Measurements from ENCODE around the gene HIVEP2. TPM values are rescaled to one million over a fixed set of nuclear protein-coding genes. Genes with fewer than 3 reads are reported as not detected.

HIVEP2 gene
- total and polyA plus RNA-seq, 2 of the 4 experiments (the other 2 are of a cell fraction), result 4.3 to 11.3 TPM

GRCh38 chr6:142861711-142862110 is 83.3 kb downstream of the HIVEP2 start:
- no peak for DNase-seq
- Histone ChIP-seq H3K18ac (ENCODE audit: low read depth, low read length) (no peak overlapping the region), H3K27ac (ENCODE audit: insufficient read depth, low read length) (no peak overlapping the region), H3K14ac (replicated peaks; ENCODE audit: low read depth, low read length) (no peak overlapping the region), H3K9ac (ENCODE audit: low read depth, low read length) (no peak overlapping the region), H2BK15ac (ENCODE audit: low read depth, low read length) (no peak overlapping the region), H2AK5ac (ENCODE audit: low read depth, low read length) (no peak overlapping the region), H3K36me3 (ENCODE audit: control insufficient read depth, insufficient read depth, low read length) (no peaks in the 10 kb centered on the region), H3K9me3 (ENCODE audit: control insufficient read depth, insufficient read depth, low read length) (no peaks in the 10 kb centered on the region), H3K56ac (ENCODE audit: extremely low read depth, insufficient read depth, low read length) (no peak overlapping the region), H3K4me3 (ENCODE audit: insufficient read depth, low read depth, low read length) (no peak overlapping the region), H3K23ac (ENCODE audit: low read depth, low read length) (no peak overlapping the region), H4K5ac (ENCODE audit: low read depth, low read length) (no peak overlapping the region), H4K20me1 (ENCODE audit: insufficient read depth, low read length) (no peaks in the 10 kb centered on the region), H3K4me1 (ENCODE audit: control insufficient read depth, insufficient read depth, low read length) (peaks cover 3% of the 10 kb centered on the region), H2BK20ac (ENCODE audit: low read depth, low read length) (no peak overlapping the region), H2BK5ac (ENCODE audit: low read depth, low read length, poor library complexity, severe bottlenecking) (no peak overlapping the region), H4K8ac (ENCODE audit: low read depth in 2 of 2, low read length in 2 of 2) (no peak overlapping the region), H3K4ac (ENCODE audit: low read depth, low read length) (no peak overlapping the region), H2BK120ac (ENCODE audit: low read depth, low read length) (no peak overlapping the region), H3K79me1 (ENCODE audit: low read depth in 1 of 2, low read length in 2 of 2) (peaks cover 15 to 34% of the 10 kb centered on the region in 2 experiments), H2AK9ac (replicated peaks; ENCODE audit: low read depth, low read length, poor library complexity) (no peak overlapping the region), H2AFZ (replicated peaks; ENCODE audit: low read length, poor library complexity) (no peak overlapping the region), H4K91ac (ENCODE audit: insufficient read depth, low read depth, low read length) (no peak overlapping the region), H3K9me1 (ENCODE audit: insufficient read depth, low read length) (peaks cover 7% of the 10 kb centered on the region; the same call in 1 of the 2 replicates), H3K27me3 (ENCODE audit: control insufficient read depth, insufficient read depth, low read length) (no peaks in the 10 kb centered on the region), H3K4me2 (ENCODE audit: low read depth, low read length) (no peak overlapping the region)
- dilution Hi-C loops (cut with HindIII; ENCODE audit: low sequenced_read_pairs, unreplicated experiment), result no loop called here
- no CpG with 5 or more reads among the region's 3 CpGs for WGBS, 2 experiments (ENCODE audit: extremely low coverage in 2 of 2, insufficient read length in 1 of 2)
- no TSS peak for BruUV-seq (replicated peaks)
- TF ChIP-seq NFE2L2 (IDR thresholded peaks at IDR 0.05; ENCODE audit: low read depth, low read length) (no peak), RFX5 (IDR thresholded peaks at IDR 0.05; ENCODE audit: low read depth, low read length) (no peak), MAFK (IDR thresholded peaks at IDR 0.05; ENCODE audit: low read depth, low read length) (no peak), RCOR1 (IDR thresholded peaks at IDR 0.05; ENCODE audit: insufficient replicate concordance, low read length) (no peak), CTCF (conservative IDR thresholded peaks at IDR 0.05; ENCODE audit: low read depth, low read length) (no peak), MXI1 (IDR thresholded peaks at IDR 0.05; ENCODE audit: borderline replicate concordance, low read depth, low read length) (no peak), RAD21 (IDR thresholded peaks at IDR 0.05; ENCODE audit: low read length) (no peak), SMC3 (IDR thresholded peaks at IDR 0.05; ENCODE audit: low read depth, low read length) (no peak), CHD1 (IDR thresholded peaks at IDR 0.05; ENCODE audit: low read depth, low read length) (no peak), POLR2A (IDR thresholded peaks at IDR 0.05; ENCODE audit: low read depth, low read length) (no peak), ELK1 (IDR thresholded peaks at IDR 0.05; ENCODE audit: borderline replicate concordance, low read depth, low read length) (no peak), CEBPB (IDR thresholded peaks at IDR 0.05; ENCODE audit: low read depth, low read length) (no peak), USF2 (IDR thresholded peaks at IDR 0.05; ENCODE audit: low read depth, low read length) (no peak), BHLHE40 (IDR thresholded peaks at IDR 0.05; ENCODE audit: low read depth, low read length) (no peak), FOS (IDR thresholded peaks at IDR 0.05; ENCODE audit: low read depth, low read length) (no peak)
- in situ Hi-C loops (cut with MboI; ENCODE audit: low sequenced_read_pairs), result no loop called here
- ATAC-seq (ENCODE audit: low read depth), result no peak
- ChIA-PET CTCF (no interaction called here), POLR2A (ENCODE audit: unreplicated experiment) (no interaction called here)
- intact Hi-C loops (cut with micrococcal nuclease), result no loop called here
